ENCODE results near the gene KHDC4.

Gene KHDC4

GRCh38 chr1:155968670-155969069 lies 34.5 kb upstream of the KHDC4 start:
- no peak for DNase-seq

- DNase-seq = no peak
Measured at GRCh38 chr1:155968051-155968400, 33.8 kb upstream of the KHDC4 start.

- DNase-seq = no peak
Measured at GRCh38 chr1:155967341-155968050, 33.3 kb upstream of the KHDC4 start.

- no peak for DNase-seq
Measured at GRCh38 chr1:155966750-155967149, 32.5 kb upstream of the KHDC4 start.

GRCh38 chr1:155966135-155966534 lies 31.9 kb upstream of the KHDC4 start:
- no peak for DNase-seq

GRCh38 chr1:155964193-155964592 lies 30.0 kb upstream of the KHDC4 start:
- DNase-seq = no peak

- no peak for DNase-seq
Measured at GRCh38 chr1:155962599-155963211, 28.5 kb upstream of the KHDC4 start.

GRCh38 chr1:155961937-155962336 lies 27.7 kb upstream of the KHDC4 start:
- no peak for DNase-seq

GRCh38 chr1:155960081-155960745 lies 26.0 kb upstream of the KHDC4 start:
- DNase-seq = no peak

- DNase-seq = no peak
Measured at GRCh38 chr1:155957411-155957915, 23.2 kb upstream of the KHDC4 start.

GRCh38 chr1:155954645-155955044 lies 20.4 kb upstream of the KHDC4 start:
- DNase-seq = no peak

GRCh38 chr1:155952505-155952890 lies 18.3 kb upstream of the KHDC4 start:
- DNase-seq = no peak

GRCh38 chr1:155951753-155952504 lies 17.7 kb upstream of the KHDC4 start:
- no peak for DNase-seq

GRCh38 chr1:155950829-155951228 lies 16.6 kb upstream of the KHDC4 start:
- no peak for DNase-seq

- no peak for DNase-seq
Measured at GRCh38 chr1:155947741-155948140, 13.5 kb upstream of the KHDC4 start.

- no peak for DNase-seq
Measured at GRCh38 chr1:155947292-155947691, 13.1 kb upstream of the KHDC4 start.

- DNase-seq = no peak
Measured at GRCh38 chr1:155946633-155947219, 12.5 kb upstream of the KHDC4 start.

GRCh38 chr1:155944444-155944799 lies 10.2 kb upstream of the KHDC4 start:
- DNase-seq = no peak

- no peak for DNase-seq
Measured at GRCh38 chr1:155942578-155943141, 8.4 kb upstream of the KHDC4 start.

GRCh38 chr1:155941845-155942531 lies 7.8 kb upstream of the KHDC4 start:
- no peak for DNase-seq

- DNase-seq = peak; percentile 40
Measured at GRCh38 chr1:155940993-155941844, 7.0 kb upstream of the KHDC4 start, which contains the start of gene RXFP4. Gene RXFP4 (plus strand): TSS chr1:155941638. CDS start chr1:155941710, 72 bp downstream.
